ENCODE data around the gene TOM1L2. TPM values are rescaled to one million over a fixed set of nuclear protein-coding genes. Genes with fewer than 3 reads are reported as not detected.
A peak's percentile ranks its signal among the peaks of the same experiment; 100 is the strongest.

The TOM1L2 gene
- total and polyA plus RNA-seq, 2 of the 4 experiments (the other 2 are of a cell fraction), result 34.4 to 51.7 TPM

- Histone ChIP-seq H4K8ac (ENCODE audit: low read depth in 2 of 2, low read length in 2 of 2) (peak overlapping the region; percentile 5 to 91; a peak in 3 of 4 replicates), H3K27ac (ENCODE audit: insufficient read depth, low read length) (peak overlapping the region; percentile 96), H3K4ac (ENCODE audit: low read depth, low read length) (peak overlapping the region; percentile 99), H2BK120ac (ENCODE audit: low read depth, low read length) (peak overlapping the region; percentile 98), H3K4me1 (ENCODE audit: control insufficient read depth, insufficient read depth, low read length) (peaks cover 53% of the 10 kb centered on the region), H2AK5ac (ENCODE audit: low read depth, low read length) (peak overlapping the region; percentile 97), H3K27me3 (ENCODE audit: control insufficient read depth, insufficient read depth, low read length) (no peaks in the 10 kb centered on the region), H4K91ac (ENCODE audit: insufficient read depth, low read depth, low read length) (peak overlapping the region; percentile 91), H3K36me3 (ENCODE audit: control insufficient read depth, insufficient read depth, low read length) (peaks cover 15% of the 10 kb centered on the region), H2BK15ac (ENCODE audit: low read depth, low read length) (peak overlapping the region; percentile 55; the same call in 2 of the 3 replicates), H2AFZ (replicated peaks; ENCODE audit: low read length, poor library complexity) (peak overlapping the region; percentile 88), H3K79me1 (ENCODE audit: low read depth in 1 of 2, low read length in 2 of 2) (peaks cover 38 to 95% of the 10 kb centered on the region in 2 experiments), H3K4me2 (ENCODE audit: low read depth, low read length) (peak overlapping the region; percentile 93), H3K18ac (ENCODE audit: low read depth, low read length) (peak overlapping the region; percentile 92), H2BK5ac (ENCODE audit: low read depth, low read length, poor library complexity, severe bottlenecking) (peak overlapping the region; percentile 71), H3K4me3 (ENCODE audit: insufficient read depth, low read depth, low read length) (peak overlapping the region; percentile 40), H2BK20ac (ENCODE audit: low read depth, low read length) (peak overlapping the region; percentile 91), H2AK9ac (replicated peaks; ENCODE audit: low read depth, low read length, poor library complexity) (peak overlapping the region; percentile 99), H3K9me1 (ENCODE audit: insufficient read depth, low read length) (peaks cover 38% of the 10 kb centered on the region), H3K56ac (ENCODE audit: extremely low read depth, insufficient read depth, low read length) (no peak overlapping the region; the same call in 1 of the 2 replicates), H4K5ac (ENCODE audit: low read depth, low read length) (peak overlapping the region; percentile 42), H4K20me1 (ENCODE audit: insufficient read depth, low read length) (peaks cover 85% of the 10 kb centered on the region), H3K9ac (ENCODE audit: low read depth, low read length) (peak overlapping the region; percentile 54), H3K23ac (ENCODE audit: low read depth, low read length) (peak overlapping the region; percentile 100), H3K9me3 (ENCODE audit: control insufficient read depth, insufficient read depth, low read length) (no peaks in the 10 kb centered on the region), H3K14ac (replicated peaks; ENCODE audit: low read depth, low read length) (peak overlapping the region; percentile 100)
- in situ Hi-C loops (cut with MboI; ENCODE audit: low sequenced_read_pairs) (no loop called here), dilution Hi-C loops (cut with HindIII; ENCODE audit: low sequenced_read_pairs, unreplicated experiment) (no loop called here), intact Hi-C loops (cut with micrococcal nuclease) (no loop called here)
- TF ChIP-seq SMC3 (IDR thresholded peaks at IDR 0.05; ENCODE audit: low read depth, low read length) (no peak), MAZ (IDR thresholded peaks at IDR 0.05; ENCODE audit: borderline replicate concordance, low read depth, low read length) (peak; percentile 84; the same call in 1 of the 2 replicates)
- ATAC-seq (ENCODE audit: low read depth) (peak; percentile 95), DNase-seq (peak; percentile 61)
- no TSS peak for BruUV-seq (replicated peaks)
- ChIA-PET CTCF (no interaction called here), POLR2A (ENCODE audit: unreplicated experiment) (no interaction called here)
- WGBS, 2 experiments (ENCODE audit: extremely low coverage in 2 of 2, insufficient read length in 1 of 2), result 0% methylated on average over 5 of the region's 69 CpGs; no CpG with 5 or more reads in 1 of the 2 experiments
These were observed 148.6 kb downstream of the TOM1L2 start for GRCh38 chr17:17823433-17824118.

Data from IMR-90 (cell line).